ENCODE results near the gene MAD1L1. TPM values are rescaled to one million over a fixed set of nuclear protein-coding genes. Genes with fewer than 3 reads are reported as not detected.

The MAD1L1 gene
- total and polyA plus RNA-seq, 2 of the 8 experiments (the other 6 are each of a cell fraction or from before 2014, with no cell fraction given) = 40.4 to 44.6 TPM

DNA sequence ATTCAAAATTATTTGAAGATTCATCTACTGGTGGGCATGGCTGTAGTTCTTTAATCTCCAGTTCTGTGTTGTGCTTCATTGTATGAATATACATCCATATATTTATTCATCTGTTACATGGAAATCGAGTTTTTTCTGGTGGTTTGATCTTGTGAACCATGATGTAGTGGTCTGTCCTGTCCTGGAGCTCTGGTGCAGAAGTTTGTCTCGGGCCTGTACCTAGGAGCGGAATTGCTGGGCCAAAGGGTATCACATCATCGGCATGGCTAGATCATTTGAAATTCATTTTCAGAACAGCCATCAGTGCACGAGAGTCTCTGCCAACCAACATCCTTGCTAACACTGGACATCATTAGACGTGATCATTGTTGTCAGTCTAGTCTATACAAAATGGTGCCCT lies 455.6 kb downstream of the MAD1L1 start:
- no peak overlapping the region for H4K8ac ChIP-seq (ENCODE audit: extremely low read depth, insufficient read depth, low read length)
- no peak for DNase-seq (ENCODE audit: low read depth in 1 of 2, low spot score in 2 of 2)
- no peaks in the 10 kb centered on the region for H3K4me1 ChIP-seq (replicated peaks in 1 of 4; ENCODE audit: control insufficient read depth in 3 of 4, insufficient read depth in 4 of 4, low read length in 3 of 4)
- no peak for FAIRE-seq
- 80% methylated on average over 6 of the region's 6 CpGs; no CpG with 5 or more reads in 1 of the 2 experiments for WGBS, 2 experiments (ENCODE audit: extremely low coverage in 1 of 2, insufficient coverage in 1 of 2, insufficient read length in 1 of 2, insufficient replicate concordance in 2 of 2, low coverage in 1 of 2, low lambda C conversion rate in 2 of 2, missing lambda C conversion rate in 1 of 2)
- H3K9ac ChIP-seq (replicated peaks in 1 of 4; ENCODE audit: extremely low read depth in 1 of 4, low read depth in 3 of 4, low read length in 3 of 4) = no peak overlapping the region
- no peaks in the 10 kb centered on the region for H3K27me3 ChIP-seq (replicated peaks in 1 of 4; ENCODE audit: control insufficient read depth in 3 of 4, extremely low read depth in 1 of 4, insufficient read depth in 3 of 4, low read length in 3 of 4)
- no peak overlapping the region for H3K56ac ChIP-seq (replicated peaks; ENCODE audit: insufficient read length, low read depth, low read length)
- no peak overlapping the region for H2BK20ac ChIP-seq (ENCODE audit: low read length)
- H4K91ac ChIP-seq (replicated peaks; ENCODE audit: insufficient read length, low read length) = no peak overlapping the region
- no peak overlapping the region for H3K4me2 ChIP-seq (ENCODE audit: insufficient read depth in 1 of 2, low read depth in 2 of 2, low read length in 2 of 2)
- H3K23ac ChIP-seq (ENCODE audit: insufficient read length) = no peak overlapping the region
- no peak overlapping the region for H3K4ac ChIP-seq (replicated peaks; ENCODE audit: insufficient read length, low read depth, low read length)
- TF ChIP-seq EGR1 (IDR thresholded peaks at IDR 0.05; ENCODE audit: borderline replicate concordance, low read depth, low read length) = no peak
- no peak for TF ChIP-seq CHD2 (IDR thresholded peaks at IDR 0.05; ENCODE audit: low read length)
- TF ChIP-seq ASH2L (IDR thresholded peaks at IDR 0.05; ENCODE audit: low read length) = no peak
- no peak for TF ChIP-seq NANOG (IDR thresholded peaks at IDR 0.05; ENCODE audit: insufficient read depth, low read depth, low read length, poor library complexity, severe bottlenecking)
- TF ChIP-seq ATF2 (IDR thresholded peaks at IDR 0.05; ENCODE audit: low read length) = no peak
- no peak for TF ChIP-seq JUND (IDR thresholded peaks at IDR 0.05; ENCODE audit: low read length)
- no peak for TF ChIP-seq CBX5 (IDR thresholded peaks at IDR 0.05; ENCODE audit: low read depth, low read length)
- H3K18ac ChIP-seq (ENCODE audit: extremely low read depth, low read length) = no peak overlapping the region
- no peaks in the 10 kb centered on the region for H4K20me1 ChIP-seq (replicated peaks in 1 of 2; ENCODE audit: control insufficient read depth in 1 of 2, insufficient read depth in 2 of 2, low read length in 2 of 2)
- H2AFZ ChIP-seq (ENCODE audit: low read length) = no peak overlapping the region
- no peak overlapping the region for H3K27ac ChIP-seq (ENCODE audit: low read depth, low read length)
- H2BK12ac ChIP-seq (ENCODE audit: low read depth, low read length) = no peak overlapping the region
- no peaks in the 10 kb centered on the region for H3K36me3 ChIP-seq (ENCODE audit: control insufficient read depth in 2 of 4, insufficient read depth in 4 of 4, low read length in 3 of 4)
- H3K9me3 ChIP-seq (ENCODE audit: insufficient read depth in 2 of 2, low read depth in 1 of 2, low read length in 1 of 2) = peaks cover 0 to 3% of the 10 kb centered on the region in 2 experiments; a peak in 1 of 4 replicates
- no peaks in the 10 kb centered on the region for H3K23me2 ChIP-seq (ENCODE audit: low read depth, low read length)
- H3K4me3 ChIP-seq (ENCODE audit: extremely low read depth in 1 of 4, insufficient read depth in 2 of 4, low read depth in 3 of 4, low read length in 4 of 4) = no peak overlapping the region
- H4K5ac ChIP-seq (ENCODE audit: insufficient read length, low read depth, low read length) = no peak overlapping the region
- H2BK120ac ChIP-seq (replicated peaks; ENCODE audit: low read depth, low read length) = no peak overlapping the region
- no peak overlapping the region for H3K14ac ChIP-seq (ENCODE audit: insufficient read length)
- no peak overlapping the region for H2AK5ac ChIP-seq (ENCODE audit: low read depth, low read length)
- ChIA-PET CTCF (ENCODE audit: partially characterized antibody) (interaction anchor here (1.1 kb wide), 1 partner anchor 10 kb away, joined by 3 read pairs; no protein-coding TSS in a partner anchor), POLR2A (ENCODE audit: partially characterized antibody) (no interaction called here)
- no peaks in the 10 kb centered on the region for H3K79me2 ChIP-seq (ENCODE audit: control insufficient read depth in 1 of 2, insufficient read depth in 2 of 2, low read length in 2 of 2)
- H2BK15ac ChIP-seq (ENCODE audit: low read length) = no peak overlapping the region
- no peak overlapping the region for H2BK5ac ChIP-seq (ENCODE audit: low read depth, low read length)
- H3K79me1 ChIP-seq (ENCODE audit: low read depth, low read length) = no peaks in the 10 kb centered on the region
